SH-SY5Y (cell line): ENCODE data around the gene CASK.

Experiments
- GATA2 ChIP-seq: IDR thresholded peaks from 2 replicates; pipeline ENCODE4 v1.6.1; 2011; ENCODE audit warnings: mild to moderate bottlenecking, low read depth, low read length
- GATA3 ChIP-seq: IDR thresholded peaks from 2 replicates; pipeline ENCODE4 v1.6.1; 2011; ENCODE audit warnings: low read depth, mild to moderate bottlenecking, low read length, moderate library complexity

DNA sequence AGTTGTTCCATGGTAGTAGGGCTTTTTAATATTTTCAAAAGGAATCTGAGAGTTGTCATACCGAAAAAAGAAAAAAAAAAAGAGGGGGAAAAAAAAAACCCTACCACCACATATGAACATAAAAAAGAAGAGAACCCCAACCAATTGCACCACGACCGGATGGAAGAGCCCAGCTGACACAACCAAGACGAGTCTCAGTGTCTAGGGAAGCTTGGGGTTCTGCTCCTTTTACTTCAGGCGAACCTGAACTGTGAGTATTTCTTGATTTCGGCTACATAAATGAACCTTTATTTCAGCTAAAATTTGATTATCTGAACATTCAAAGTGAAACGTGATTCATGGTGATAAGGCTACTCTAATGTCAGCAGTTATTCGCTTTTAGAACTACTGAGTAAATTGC lies 234.5 kb downstream of the CASK start, which contains the start of gene GPR34:
- no peak for TF ChIP-seq GATA3
- no peak for TF ChIP-seq GATA2
